Ascending aorta (tissue), 2 donors: ENCODE results near the gene P2RY8. TPM values are rescaled to one million over a fixed set of nuclear protein-coding genes. Genes with fewer than 3 reads are reported as not detected.
"Not testable (repeated sequence)": the region's sequence is repeated elsewhere in the genome, so short reads cannot be mapped to it uniquely, and the experiment has no call there.

Source experiments
- DNase-seq, 2 donors: peaks; one replicate each; pipeline ENCODE4 v3.0.0-alpha.2; 2019; ENCODE audit warnings: low spot score in 2 of 2
- H3K27ac ChIP-seq, 2 donors: fragments of 200-600 bp; sonication (generic); one replicate each; pipeline ENCODE4 v1.5.1; 2016 to 2017; ENCODE audit warnings: mild to moderate bottlenecking in 1 of 2
- H3K27me3 ChIP-seq: fragments of 200-600 bp; sonication (generic); one replicate; pipeline ENCODE4 v1.5.1; 2017
- H3K36me3 ChIP-seq, 2 donors: fragments of 200-600 bp; sonication (generic); one replicate each; pipeline ENCODE4 v1.5.1; 2016
- H3K4me1 ChIP-seq, 2 donors: fragments of 200-600 bp; sonication (generic); one replicate each; pipeline ENCODE4 v1.5.1; 2016 to 2017; ENCODE audit warnings: mild to moderate bottlenecking in 1 of 2
- H3K4me3 ChIP-seq, 2 donors: fragments of 200-600 bp; sonication (generic); one replicate each; pipeline ENCODE4 v1.5.1; 2016 to 2017; ENCODE audit warnings: mild to moderate bottlenecking in 1 of 2
- H3K9me3 ChIP-seq, 2 donors: fragments of 200-600 bp; sonication (generic); one replicate each; pipeline ENCODE4 v1.5.1; 2016
- CTCF ChIP-seq, 3 experiments: fragments of 200-600 bp in 2 of 3; fragments of 450-650 bp in 1 of 3; sonication (generic) in 2 of 3; IDR thresholded peaks; one replicate each; pipeline ENCODE4 v1.5.1; 2016 to 2019; ENCODE audit warnings: antibody characterized with exemption in 3 of 3, mild to moderate bottlenecking in 1 of 3, moderate library complexity in 1 of 3
- intact Hi-C: fragments of 100-400 bp; cut with DNase I; formaldehyde crosslinking; loops from one replicate; pipeline ENCODE4 v1.15.1; 2023
- total RNA-seq: library from RNA; depleted of rRNA; stranded (reverse); fragments of >200 nt; gene quantifications from one replicate; pipeline ENCODE4 v1.1.0, GENCODE V29; 2016

The P2RY8 gene
- total RNA-seq, 1 donor from 2014 or later = 2.2 TPM

- H3K4me1 ChIP-seq = no peaks in the 10 kb centered on the region
- H3K27me3 ChIP-seq = no peaks in the 10 kb centered on the region
- no peak overlapping the region for H3K4me3 ChIP-seq
- H3K9me3 ChIP-seq = no peaks in the 10 kb centered on the region
- no peak overlapping the region for H3K27ac ChIP-seq
- no peaks in the 10 kb centered on the region for H3K36me3 ChIP-seq
- peak in 1 of 2 donors; percentile 18 for DNase-seq
- intact Hi-C loops = no loop called here
- no peak for TF ChIP-seq CTCF (IDR thresholded peaks at IDR 0.05)
Observed at GRCh38 chrX:1484638-1485019, 52.4 kb downstream of the P2RY8 start.

DNA sequence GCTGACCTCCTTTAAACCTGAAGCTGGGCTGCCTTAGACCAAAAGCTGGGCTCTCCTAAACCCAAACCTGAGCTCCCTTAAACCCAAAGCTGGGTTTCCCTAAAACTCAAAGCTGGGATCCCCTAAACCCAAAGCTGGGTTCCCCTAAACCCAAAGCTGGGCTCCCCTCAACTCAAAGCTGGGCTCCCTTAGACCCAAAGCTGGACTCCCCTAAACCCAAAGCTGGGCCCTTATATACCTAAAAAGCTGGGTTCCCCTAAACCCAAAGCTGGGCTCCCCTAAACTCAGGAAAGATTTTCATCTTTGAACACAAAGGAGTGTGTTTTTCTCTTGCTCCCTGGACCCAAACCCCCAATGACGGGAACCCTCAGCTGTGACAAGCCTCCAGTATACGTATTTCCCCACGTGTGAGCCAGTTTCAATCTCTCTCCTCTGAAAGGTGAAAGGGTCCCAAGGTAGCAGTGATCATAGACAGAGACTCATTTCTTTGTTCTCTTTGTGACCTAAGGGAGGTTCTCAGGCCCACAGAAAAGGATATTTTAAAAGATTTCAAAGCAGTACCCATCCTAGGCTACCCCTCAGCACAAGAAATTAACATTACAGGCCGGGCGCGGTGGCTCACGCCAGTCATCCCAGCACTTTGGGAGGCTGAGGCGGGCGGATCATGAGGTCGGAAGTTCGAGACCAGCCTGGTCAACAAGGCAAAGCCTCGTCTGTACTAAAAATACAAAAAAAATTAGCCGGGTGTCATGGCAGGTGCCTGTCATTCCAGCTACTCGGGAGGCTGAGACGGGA lies 52.9 kb downstream of the P2RY8 start:
- H3K4me1 ChIP-seq = no peaks in the 10 kb centered on the region
- H3K36me3 ChIP-seq = no peaks in the 10 kb centered on the region
- no peaks in the 10 kb centered on the region for H3K27me3 ChIP-seq
- H3K9me3 ChIP-seq = no peaks in the 10 kb centered on the region
- H3K27ac ChIP-seq = no peak overlapping the region
- intact Hi-C loops = no loop called here
- peak in 1 of 2 donors; percentile 33 for DNase-seq
- no peak for TF ChIP-seq CTCF (IDR thresholded peaks at IDR 0.05)
- H3K4me3 ChIP-seq = no peak overlapping the region

- H3K4me1 ChIP-seq, DNase-seq, H3K27ac ChIP-seq, H3K27me3 ChIP-seq, intact Hi-C loops, H3K9me3 ChIP-seq, H3K36me3 ChIP-seq, H3K4me3 ChIP-seq: not testable (repeated sequence)
Observed at GRCh38 chrX:1482530-1482928, 54.5 kb downstream of the P2RY8 start.

GRCh38 chrX:1481636-1482529 lies 55.1 kb downstream of the P2RY8 start:
- TF ChIP-seq CTCF (IDR thresholded peaks at IDR 0.05) = no peak
- Histone ChIP-seq H3K27me3 (no peaks in the 10 kb centered on the region), H3K9me3 (no peaks in the 10 kb centered on the region), H3K27ac (peak overlapping the region in 1 of 2 donors; percentile 28), H3K4me3 (no peak overlapping the region), H3K36me3 (no peaks in the 10 kb centered on the region), H3K4me1 (no peaks in the 10 kb centered on the region)
- DNase-seq = peak; percentile 53 to 80
- intact Hi-C loops = no loop called here

- Histone ChIP-seq H3K36me3 (no peaks in the 10 kb centered on the region), H3K4me1 (no peaks in the 10 kb centered on the region), H3K9me3 (no peaks in the 10 kb centered on the region), H3K27ac (no peak overlapping the region), H3K27me3 (no peaks in the 10 kb centered on the region), H3K4me3 (no peak overlapping the region)
- intact Hi-C loops = no loop called here
- TF ChIP-seq CTCF (IDR thresholded peaks at IDR 0.05) = no peak
- DNase-seq = peak in 1 of 2 donors; percentile 19
Observed at GRCh38 chrX:1480082-1480785, 56.8 kb downstream of the P2RY8 start.
